DOHH2 (cell line): ENCODE data around the gene ZNF462.
"Not testable (repeated sequence)": the region's sequence is repeated elsewhere in the genome, so short reads cannot be mapped to it uniquely, and the experiment has no call there.

Experiments used
- H3F3A ChIP-seq: fragments of 200-600 bp; sonication (generic), shearing (Covaris generic); 2 replicates; pipeline ENCODE4 v1.6.0; 2016; ENCODE audit warnings: antibody characterized with exemption, mild to moderate bottlenecking; ENCODE audit not compliant: control insufficient read depth, insufficient read depth
- H3K27ac ChIP-seq: fragments of 200-600 bp; sonication (generic); 2 replicates; pipeline ENCODE4 v1.5.1; 2014; ENCODE audit warnings: low read depth, mild to moderate bottlenecking, low read length, moderate library complexity
- H3K27me3 ChIP-seq: fragments of 200-600 bp; sonication (generic); 2 replicates; pipeline ENCODE4 v1.6.1; 2014; ENCODE audit warnings: mild to moderate bottlenecking, low read length, mixed read lengths; ENCODE audit not compliant: control insufficient read depth
- H3K36me3 ChIP-seq: fragments of 200-600 bp; sonication (generic); 2 replicates; pipeline ENCODE4 v1.6.1; 2014; ENCODE audit warnings: mild to moderate bottlenecking, low read length, moderate library complexity, mixed read lengths; ENCODE audit not compliant: control insufficient read depth
- H3K4me1 ChIP-seq: fragments of 200-600 bp; sonication (generic); 2 replicates; pipeline ENCODE4 v1.6.1; 2014; ENCODE audit warnings: mild to moderate bottlenecking, low read length, mixed read lengths; ENCODE audit not compliant: control insufficient read depth
- H3K4me2 ChIP-seq: fragments of 200-600 bp; sonication (generic); 2 replicates; pipeline ENCODE4 v1.6.0; 2014; ENCODE audit warnings: mild to moderate bottlenecking, low read length, moderate library complexity
- H3K4me3 ChIP-seq: fragments of 200-600 bp; sonication (generic); 2 replicates; pipeline ENCODE4 v1.5.1; 2014; ENCODE audit warnings: mild to moderate bottlenecking, low read length, mixed read lengths
- H3K79me2 ChIP-seq: fragments of 200-600 bp; sonication (generic); 2 replicates; pipeline ENCODE4 v1.6.1; 2014; ENCODE audit warnings: mild to moderate bottlenecking, low read length, mixed read lengths; ENCODE audit not compliant: control insufficient read depth
- H3K9me2 ChIP-seq: fragments of 200-600 bp; sonication (generic); replicated peaks from 2 replicates; pipeline ENCODE4 v1.6.1; 2014; ENCODE audit warnings: mild to moderate bottlenecking, low read length, mixed read lengths; ENCODE audit not compliant: control insufficient read depth
- H3K9me3 ChIP-seq: fragments of 200-600 bp; sonication (generic); 2 replicates; pipeline ENCODE4 v1.6.1; 2014; ENCODE audit warnings: antibody characterized with exemption, low read length, mixed read lengths; ENCODE audit not compliant: control insufficient read depth, insufficient read depth
- H4K20me1 ChIP-seq: fragments of 200-600 bp; sonication (generic); 2 replicates; pipeline ENCODE4 v1.6.0; 2014; ENCODE audit warnings: low read depth, mild to moderate bottlenecking, antibody characterized with exemption, low read length, moderate library complexity; ENCODE audit not compliant: control insufficient read depth, insufficient read depth
- CTCF ChIP-seq: fragments of 200-600 bp; sonication (generic); IDR thresholded peaks from one replicate; pipeline ENCODE4 v1.5.1; 2014; ENCODE audit warnings: antibody characterized with exemption, mild to moderate bottlenecking, low read depth, low read length; ENCODE audit not compliant: poor library complexity, severe bottlenecking
- EZH2phosphoT487 ChIP-seq: fragments of 200-600 bp; sonication (generic); IDR thresholded peaks from 2 replicates; pipeline ENCODE4 v1.6.1; 2017; ENCODE audit warnings: borderline replicate concordance, mild to moderate bottlenecking, antibody characterized with exemption, low read length, moderate library complexity, mixed read lengths

Gene ZNF462

DNA sequence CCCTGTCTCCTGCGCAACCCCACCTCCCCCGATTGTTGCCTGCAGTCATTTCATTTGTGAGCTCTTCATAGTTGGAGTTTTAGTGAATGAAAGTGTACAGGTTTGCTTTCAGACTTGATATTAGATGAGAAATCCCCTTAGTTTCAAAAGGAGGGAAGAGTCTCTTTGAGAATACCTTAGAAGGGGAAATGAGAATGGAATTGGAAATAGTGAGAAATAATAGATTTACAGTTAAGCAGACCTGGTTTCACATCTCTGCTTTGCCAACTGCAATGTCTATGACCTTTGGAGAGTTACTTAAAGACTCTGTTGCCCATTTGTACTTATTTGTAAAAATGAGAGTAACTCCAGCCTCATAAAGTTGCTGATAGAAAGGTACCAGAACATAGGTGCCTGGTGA lies 120.4 kb downstream of the ZNF462 start:
- H3K36me3 ChIP-seq, result no peaks in the 10 kb centered on the region

DNA sequence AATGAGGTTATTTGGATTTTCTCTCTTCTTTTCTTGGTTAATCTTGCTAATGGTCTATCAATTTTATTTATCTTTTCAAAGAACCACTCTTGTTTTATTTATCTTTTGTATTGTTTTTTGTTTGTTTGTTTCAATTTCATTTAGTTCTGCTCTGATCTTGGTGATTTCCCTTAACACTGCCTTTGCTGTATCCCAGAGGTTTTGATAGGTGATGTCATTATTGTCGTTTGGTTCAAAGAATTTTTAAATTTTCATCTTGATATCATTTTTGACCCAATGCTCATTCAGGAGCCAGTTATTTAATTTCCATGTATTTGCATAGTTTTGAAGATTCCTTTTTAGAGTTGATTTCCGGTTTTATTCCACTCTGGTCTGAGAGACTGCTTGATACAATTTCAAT lies 126.9 kb downstream of the ZNF462 start:
- not testable (repeated sequence) for H3K4me3 ChIP-seq, H3K36me3 ChIP-seq, H3F3A ChIP-seq, H3K27me3 ChIP-seq, H3K4me1 ChIP-seq, H3K4me2 ChIP-seq, H3K9me3 ChIP-seq, H4K20me1 ChIP-seq, H3K79me2 ChIP-seq, H3K27ac ChIP-seq, H3K9me2 ChIP-seq

More for the DNA sequence above, 120.4 kb downstream of the ZNF462 start:
- H3K9me2 ChIP-seq, result no peaks in the 10 kb centered on the region
- H3K9me3 ChIP-seq, result no peaks in the 10 kb centered on the region
- no peak overlapping the region for H3K4me3 ChIP-seq
- no peaks in the 10 kb centered on the region for H3K27me3 ChIP-seq
- no peaks in the 10 kb centered on the region for H3F3A ChIP-seq
- no peak overlapping the region for H3K27ac ChIP-seq
- H3K79me2 ChIP-seq, result no peaks in the 10 kb centered on the region
- H4K20me1 ChIP-seq, result no peaks in the 10 kb centered on the region
- no peak for TF ChIP-seq CTCF
- TF ChIP-seq EZH2phosphoT487, result no peak
- no peak overlapping the region for H3K4me2 ChIP-seq
- peaks cover 12% of the 10 kb centered on the region for H3K4me1 ChIP-seq

- Histone ChIP-seq H3K9me3 (no peaks in the 10 kb centered on the region), H3K36me3 (no peaks in the 10 kb centered on the region), H3K9me2 (no peaks in the 10 kb centered on the region), H3K27ac (no peak overlapping the region), H3K27me3 (no peaks in the 10 kb centered on the region), H3K4me2 (no peak overlapping the region), H3K4me1 (peaks cover 10% of the 10 kb centered on the region), H4K20me1 (no peaks in the 10 kb centered on the region), H3K79me2 (no peaks in the 10 kb centered on the region), H3F3A (no peaks in the 10 kb centered on the region), H3K4me3 (no peak overlapping the region)
- no peak for TF ChIP-seq EZH2phosphoT487
- no peak for TF ChIP-seq CTCF
Observed at GRCh38 chr9:106992186-106992585, 129.2 kb downstream of the ZNF462 start.

DNA sequence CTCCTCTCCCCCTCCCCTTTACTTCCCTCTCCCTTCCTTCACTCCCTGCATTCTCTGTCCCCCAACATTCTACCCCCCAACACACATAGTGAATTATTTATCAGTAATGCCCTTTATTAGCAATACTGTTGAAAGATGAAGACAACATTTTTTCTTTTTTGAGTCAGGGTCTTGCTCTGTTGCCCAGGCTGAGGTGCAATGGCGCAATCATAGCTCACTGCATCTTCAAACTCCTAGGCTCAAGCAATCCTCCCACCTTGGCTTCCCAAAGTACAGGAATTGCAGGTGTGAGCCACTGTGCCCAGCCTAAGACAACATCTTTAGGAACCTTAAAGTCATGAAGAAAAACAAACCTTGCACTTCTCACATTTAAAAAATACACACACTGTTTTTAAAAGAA lies 130.6 kb downstream of the ZNF462 start:
- Histone ChIP-seq H3K9me3 (no peaks in the 10 kb centered on the region), H3K4me2 (no peak overlapping the region)

More for the DNA sequence above, 130.6 kb downstream of the ZNF462 start:
- TF ChIP-seq EZH2phosphoT487, result no peak
- no peak for TF ChIP-seq CTCF
- no peaks in the 10 kb centered on the region for H3K27me3 ChIP-seq
- H3F3A ChIP-seq, result no peaks in the 10 kb centered on the region
- no peaks in the 10 kb centered on the region for H3K36me3 ChIP-seq
- H4K20me1 ChIP-seq, result no peaks in the 10 kb centered on the region
- H3K27ac ChIP-seq, result no peak overlapping the region
- no peak overlapping the region for H3K4me3 ChIP-seq
- H3K79me2 ChIP-seq, result no peaks in the 10 kb centered on the region
- no peaks in the 10 kb centered on the region for H3K9me2 ChIP-seq
- peaks cover 10% of the 10 kb centered on the region for H3K4me1 ChIP-seq
